ENCODE results near the gene NPAS3.

The NPAS3 gene

GRCh38 chr14:33740531-33740930 lies 801.9 kb downstream of the NPAS3 start:
- no peak overlapping the region for H3K4me3 ChIP-seq (ENCODE audit: control insufficient read depth, low read depth, low read length)
- DNase-seq (ENCODE audit: low read depth), result no peak
- TF ChIP-seq CTCF (IDR thresholded peaks at IDR 0.05; ENCODE audit: control insufficient read depth, insufficient read depth, low read depth, low read length, missing control alignments), result no peak

GRCh38 chr14:33742166-33742565 lies 803.5 kb downstream of the NPAS3 start:
- no peak for DNase-seq (ENCODE audit: low read depth)
- no peak for TF ChIP-seq CTCF (IDR thresholded peaks at IDR 0.05; ENCODE audit: control insufficient read depth, insufficient read depth, low read depth, low read length, missing control alignments)
- no peak overlapping the region for H3K4me3 ChIP-seq (ENCODE audit: control insufficient read depth, low read depth, low read length)

GRCh38 chr14:33745163-33745562 lies 806.5 kb downstream of the NPAS3 start:
- TF ChIP-seq CTCF (IDR thresholded peaks at IDR 0.05; ENCODE audit: control insufficient read depth, insufficient read depth, low read depth, low read length, missing control alignments), result no peak
- H3K4me3 ChIP-seq (ENCODE audit: control insufficient read depth, low read depth, low read length), result no peak overlapping the region
- DNase-seq (ENCODE audit: low read depth), result no peak

- TF ChIP-seq CTCF (IDR thresholded peaks at IDR 0.05; ENCODE audit: control insufficient read depth, insufficient read depth, low read depth, low read length, missing control alignments), result no peak
- no peak for DNase-seq (ENCODE audit: low read depth)
- no peak overlapping the region for H3K4me3 ChIP-seq (ENCODE audit: control insufficient read depth, low read depth, low read length)
Observed at GRCh38 chr14:33747749-33748148, 809.1 kb downstream of the NPAS3 start.

- DNase-seq (ENCODE audit: low read depth), result no peak
- no peak for TF ChIP-seq CTCF (IDR thresholded peaks at IDR 0.05; ENCODE audit: control insufficient read depth, insufficient read depth, low read depth, low read length, missing control alignments)
- H3K4me3 ChIP-seq (ENCODE audit: control insufficient read depth, low read depth, low read length), result no peak overlapping the region
Observed at GRCh38 chr14:33754261-33754660, 815.6 kb downstream of the NPAS3 start.

- no peak overlapping the region for H3K4me3 ChIP-seq (ENCODE audit: control insufficient read depth, low read depth, low read length)
- TF ChIP-seq CTCF (IDR thresholded peaks at IDR 0.05; ENCODE audit: control insufficient read depth, insufficient read depth, low read depth, low read length, missing control alignments), result no peak
- no peak for DNase-seq (ENCODE audit: low read depth)
Observed at GRCh38 chr14:33755358-33755757, 816.7 kb downstream of the NPAS3 start.

- no peak overlapping the region for H3K4me3 ChIP-seq (ENCODE audit: control insufficient read depth, low read depth, low read length)
- DNase-seq (ENCODE audit: low read depth), result no peak
- TF ChIP-seq CTCF (IDR thresholded peaks at IDR 0.05; ENCODE audit: control insufficient read depth, insufficient read depth, low read depth, low read length, missing control alignments), result no peak
Observed at GRCh38 chr14:33756833-33757232, 818.2 kb downstream of the NPAS3 start.

Data from AG09309 (cell line).